MV-4-11 (cell line): ENCODE measurements around the gene VWF.
"Not testable (repeated sequence)": the region's sequence is repeated elsewhere in the genome, so short reads cannot be mapped to it uniquely, and the experiment has no call there.

ENCODE experiments used
- DNase-seq: peaks from one replicate; lab custom pipeline; 2025; lab: John Stamatoyannopoulos, UW

Gene VWF

DNA sequence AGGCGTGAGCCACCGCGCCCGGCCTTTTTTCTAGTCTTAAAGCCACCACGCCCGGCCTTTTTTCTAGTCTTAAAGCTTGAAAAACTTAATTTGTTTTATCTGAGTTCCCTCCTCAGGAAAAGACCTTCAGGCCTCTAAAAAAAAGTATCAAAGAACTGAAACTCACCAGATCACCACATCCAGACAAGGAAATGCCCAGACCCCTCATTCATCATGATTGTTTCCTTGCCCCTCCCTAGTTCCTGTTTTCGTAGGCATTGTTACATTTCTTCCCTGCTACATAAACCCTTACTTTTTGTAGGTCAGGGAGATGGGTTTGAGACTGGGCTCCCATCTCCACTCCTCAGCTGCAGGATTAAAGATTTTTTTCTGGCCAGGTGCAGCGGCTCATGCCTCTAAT, 21.1 kb upstream of the VWF start:
- peak; percentile 87 for DNase-seq

DNA sequence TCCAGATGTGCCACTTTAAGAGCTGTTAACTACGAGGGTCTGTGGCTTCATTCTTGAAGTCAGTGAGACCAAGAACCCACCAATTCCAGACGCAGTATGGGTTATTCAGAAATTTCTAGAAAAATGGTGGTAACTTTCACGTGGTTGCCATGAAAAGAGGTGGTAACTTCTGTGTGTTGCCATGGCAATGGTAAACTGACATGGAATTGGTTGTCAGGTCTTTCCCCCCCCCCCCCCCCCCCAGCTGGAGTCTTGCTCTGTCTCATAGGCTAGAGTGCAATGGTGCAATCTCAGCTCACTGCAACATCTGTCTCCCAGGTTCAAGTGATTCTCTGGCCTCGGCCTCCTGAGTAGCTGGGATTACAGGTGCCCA, 18.8 kb upstream of the VWF start:
- no peak for DNase-seq

DNA sequence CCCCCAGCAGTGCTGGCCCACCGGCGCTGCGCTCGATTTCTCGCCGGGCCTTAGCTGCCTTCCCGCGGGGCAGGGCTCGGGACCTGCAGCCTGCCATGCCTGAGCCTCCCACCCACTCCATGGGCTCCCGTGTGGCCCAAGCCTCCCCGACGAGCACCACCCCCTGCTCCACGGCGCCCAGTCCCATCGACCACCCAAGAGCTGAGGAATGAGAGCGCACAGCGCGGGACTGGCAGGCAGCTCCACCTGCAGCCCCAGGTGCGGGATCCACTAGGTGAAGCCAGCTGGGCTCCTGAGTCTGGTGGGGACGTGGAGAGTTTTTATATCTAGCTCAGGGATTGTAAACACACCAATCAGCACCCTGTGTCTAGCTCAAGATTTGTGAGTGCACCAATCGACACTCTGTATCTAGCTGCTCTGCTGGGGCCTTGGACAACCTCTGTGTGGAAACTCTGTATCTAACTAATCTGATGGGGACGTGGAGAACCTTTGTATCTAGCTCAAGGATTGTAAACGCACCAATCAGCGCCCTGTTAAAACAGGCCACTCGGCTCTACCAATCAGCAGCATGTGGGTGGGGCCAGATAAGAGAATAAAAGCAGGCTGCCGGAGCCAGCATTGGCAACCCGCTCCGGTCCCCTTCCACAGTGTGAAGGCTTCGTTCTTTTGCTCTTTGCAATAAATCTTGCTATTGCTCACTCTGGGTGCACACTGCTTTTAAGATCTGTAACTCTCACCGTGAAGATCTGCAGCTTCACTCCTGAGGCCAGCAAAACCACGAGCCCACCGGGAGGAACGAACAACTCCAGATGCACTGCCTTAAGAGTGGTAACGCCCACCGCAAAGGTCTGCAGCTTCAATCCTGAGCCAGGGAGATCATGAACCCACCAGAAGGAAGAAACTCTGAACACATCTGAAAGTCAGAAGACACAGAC, 18.2 kb upstream of the VWF start:
- not testable (repeated sequence) for DNase-seq

DNA sequence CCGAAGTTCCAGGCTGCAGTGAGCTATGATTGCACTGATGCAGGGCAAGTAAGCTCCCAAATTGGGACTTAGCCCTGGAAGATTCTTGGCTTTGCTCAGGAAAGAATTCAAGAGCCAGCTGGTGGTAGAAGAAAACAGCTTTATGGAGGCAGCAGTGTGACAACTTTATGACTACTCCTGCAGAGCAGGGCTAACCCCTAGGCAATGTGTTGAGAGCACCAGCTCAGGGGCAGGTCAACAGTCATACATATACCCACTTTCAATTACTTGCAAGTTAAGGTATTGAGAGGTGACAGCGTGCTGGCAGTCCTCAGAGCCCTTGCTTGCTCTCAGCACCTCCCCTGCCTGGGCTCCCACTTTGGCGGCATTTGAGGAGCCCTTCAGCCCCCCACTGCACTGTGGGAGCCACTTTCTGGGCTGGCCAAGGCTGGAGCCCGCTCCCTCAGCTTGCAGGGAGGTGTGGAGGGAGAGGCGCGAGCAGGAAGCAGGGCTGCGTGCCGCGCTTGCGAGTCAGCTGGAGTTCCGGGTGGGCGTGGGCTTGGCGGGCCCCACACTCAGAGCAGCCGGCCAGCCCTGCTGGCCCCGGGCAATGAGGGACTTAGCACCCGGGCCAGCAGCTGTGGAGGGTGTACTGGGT, 17.4 kb upstream of the VWF start:
- DNase-seq = not testable (repeated sequence)

DNA sequence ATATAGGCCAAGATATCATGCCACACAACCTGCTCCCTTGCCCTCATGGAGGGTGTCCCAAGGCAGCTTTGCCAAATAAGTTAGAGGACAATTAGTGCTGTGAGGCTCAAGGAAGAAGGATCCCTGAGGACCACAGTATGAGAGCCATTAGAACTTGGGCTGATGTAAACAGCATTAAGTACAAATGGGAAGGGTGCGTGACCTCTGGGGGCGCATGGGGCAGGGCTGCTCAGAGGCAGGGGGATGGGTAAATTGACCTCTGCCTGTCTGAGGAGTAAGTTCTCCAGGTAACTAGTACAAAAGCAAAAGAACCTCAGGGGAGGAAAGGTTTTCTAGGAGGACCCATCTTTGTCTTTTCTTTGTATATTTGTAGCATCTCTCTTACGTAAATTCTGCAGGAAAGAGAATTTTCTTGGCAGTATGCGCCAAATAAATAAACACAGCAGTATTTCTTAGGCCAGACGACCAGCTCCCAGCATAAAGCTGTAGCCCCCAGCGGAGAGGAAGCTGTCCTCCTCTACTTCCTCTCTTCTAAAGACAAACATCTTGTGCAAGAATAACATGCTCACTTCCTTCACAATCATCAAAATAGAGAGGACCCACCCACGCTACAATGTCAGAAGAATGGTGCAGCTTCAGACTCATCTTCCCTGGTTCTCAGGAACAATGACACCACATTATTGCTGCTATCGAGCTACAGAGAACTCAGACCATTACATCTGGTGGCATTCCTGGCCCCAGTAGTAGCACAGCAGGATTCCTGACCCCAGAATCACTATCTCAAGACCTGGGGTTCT, 16.4 kb upstream of the VWF start:
- DNase-seq = peak; percentile 90

DNA sequence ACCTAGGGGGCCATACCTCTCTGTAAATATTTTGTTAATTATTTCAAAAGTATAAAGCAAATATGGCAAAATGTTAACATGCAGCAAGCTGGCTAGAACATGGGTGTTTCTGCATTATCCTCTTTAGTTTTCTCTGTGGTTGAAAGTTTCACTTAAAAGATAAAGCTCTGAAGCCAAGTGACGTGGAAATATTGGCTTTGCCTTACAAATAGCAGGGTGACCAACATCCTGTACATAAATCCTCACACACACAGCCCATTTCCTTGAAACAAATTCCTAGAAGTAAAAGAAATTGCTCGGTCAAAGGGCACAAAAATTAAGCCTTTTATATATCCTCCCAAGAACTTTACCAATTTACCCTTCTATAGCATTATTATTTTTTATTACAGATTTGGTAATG, 10.6 kb upstream of the VWF start:
- DNase-seq = peak; percentile 79

DNA sequence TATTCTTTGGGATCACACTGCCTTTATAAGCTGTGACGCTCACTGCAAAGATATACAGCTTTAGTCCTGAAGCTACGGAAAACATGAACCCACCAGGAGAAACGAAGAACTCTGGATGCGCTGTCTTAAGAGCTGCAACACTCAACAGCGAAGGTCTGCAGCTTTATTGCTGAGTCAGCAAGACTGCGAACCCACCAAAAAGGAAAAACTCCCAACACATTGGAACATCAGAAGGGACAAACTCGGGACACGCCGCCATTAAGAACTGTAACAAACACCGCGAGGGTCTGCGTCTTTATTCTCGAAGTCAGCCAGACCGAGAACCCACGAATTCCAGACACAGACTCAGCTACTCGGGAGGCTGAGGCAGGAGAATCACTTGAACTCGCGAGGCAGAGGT, 9.2 kb upstream of the VWF start:
- DNase-seq = no peak

DNA sequence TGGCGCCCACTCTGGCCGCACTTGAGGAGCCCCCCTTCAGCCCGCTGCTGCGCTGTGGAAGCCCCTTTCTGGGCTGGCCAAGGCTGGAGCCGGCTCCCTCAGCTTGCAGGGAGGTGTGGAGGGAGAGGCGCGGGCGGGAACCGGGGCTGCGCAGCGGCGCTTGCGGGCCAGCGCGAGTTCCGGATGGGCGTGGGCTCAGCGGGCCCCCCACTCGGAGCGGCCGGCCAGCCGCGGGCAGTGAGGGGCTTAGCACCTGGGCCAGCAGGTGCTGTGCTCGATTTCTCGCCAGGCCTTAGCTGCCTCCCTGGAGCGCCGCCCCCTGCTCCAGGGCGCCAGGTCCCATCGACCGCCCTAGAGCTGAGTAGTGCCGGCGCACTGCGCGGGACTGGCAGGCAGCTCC, 8.0 kb upstream of the VWF start:
- DNase-seq = no peak

DNA sequence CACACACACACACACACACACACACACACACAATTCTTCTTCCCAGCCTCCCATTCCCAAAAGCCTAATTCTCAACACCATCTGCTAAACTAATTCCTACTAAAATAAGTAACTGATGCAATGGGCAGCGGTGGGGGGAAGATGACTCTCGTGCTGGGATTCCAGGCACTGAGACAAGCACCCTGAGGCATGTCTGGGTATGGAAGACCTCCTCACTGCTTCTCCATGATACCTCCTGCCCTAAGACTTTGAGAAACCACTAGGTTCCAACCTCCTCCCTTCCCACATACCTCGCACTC, 789 bp upstream of the VWF start:
- no peak for DNase-seq

DNA sequence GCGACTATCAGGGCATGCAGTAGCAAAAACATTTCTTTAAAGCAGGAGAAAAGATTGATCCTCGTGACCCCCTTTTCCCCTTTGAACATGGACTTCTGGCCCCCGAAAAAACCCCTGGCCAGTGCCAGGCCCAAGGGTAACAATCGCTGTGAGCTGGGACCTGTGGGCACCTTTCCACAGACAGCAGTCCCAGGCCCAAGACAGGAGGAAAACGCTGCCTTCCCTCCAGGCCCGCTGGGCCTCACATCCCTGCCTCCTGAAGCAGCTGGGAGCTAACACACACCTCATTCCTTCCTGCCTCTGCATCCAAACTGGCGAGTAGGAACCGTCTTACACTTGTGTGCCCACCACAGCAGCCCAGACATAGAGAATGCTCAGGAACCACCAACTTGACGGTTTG, 1.2 kb downstream of the VWF start:
- no peak for DNase-seq

DNA sequence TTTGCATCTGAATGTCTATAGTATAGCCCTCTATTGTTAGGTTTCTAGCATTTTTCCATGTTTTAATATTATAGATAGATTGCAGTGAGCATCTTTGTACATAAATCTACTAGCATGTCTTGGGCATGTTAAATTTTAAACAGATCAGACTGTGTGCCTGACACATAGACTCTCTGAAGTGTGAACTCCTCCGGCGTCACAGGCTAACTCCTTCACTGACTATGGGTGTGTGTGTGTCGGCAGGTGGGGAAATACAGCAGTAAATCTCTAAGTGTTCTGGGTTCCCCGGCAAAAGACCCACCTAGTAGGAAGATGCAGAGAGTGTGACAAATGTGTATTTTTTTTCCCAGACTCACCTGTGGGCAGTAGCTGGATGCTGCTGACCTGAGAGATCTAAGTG, 2.3 kb downstream of the VWF start:
- no peak for DNase-seq

DNA sequence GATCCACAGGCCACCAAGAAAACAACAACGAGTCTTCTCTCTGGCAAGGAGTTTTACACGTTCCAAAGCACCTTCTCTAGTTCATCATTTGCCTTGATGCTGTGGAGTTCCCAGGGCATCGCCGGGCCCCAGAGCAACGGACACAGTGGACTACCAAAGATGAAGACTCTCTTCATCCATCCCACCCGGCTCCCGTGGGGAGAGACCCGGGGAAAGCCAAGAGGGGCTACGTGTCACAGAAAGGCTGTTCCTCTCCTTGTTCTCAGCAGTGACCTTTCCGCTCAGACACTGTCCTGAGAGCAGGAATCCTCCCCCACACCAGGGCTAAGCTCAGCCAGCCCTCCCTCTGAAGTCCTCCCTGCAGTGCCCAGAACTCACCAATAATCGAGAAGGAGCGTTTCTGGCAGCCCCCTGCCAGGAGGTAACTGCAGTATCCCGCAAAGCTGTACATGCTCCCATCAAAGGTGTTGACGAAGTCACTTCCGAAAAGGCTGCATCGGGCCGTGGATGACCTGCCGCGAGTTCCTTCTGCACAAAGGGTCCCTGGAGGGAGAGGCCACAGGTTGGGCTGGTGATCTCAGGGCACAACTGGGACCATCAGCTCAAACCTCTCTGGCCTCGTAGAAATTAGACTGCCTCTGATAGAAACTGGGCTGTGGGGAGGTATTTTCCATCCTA, 3.5 kb downstream of the VWF start:
- no peak for DNase-seq

DNA sequence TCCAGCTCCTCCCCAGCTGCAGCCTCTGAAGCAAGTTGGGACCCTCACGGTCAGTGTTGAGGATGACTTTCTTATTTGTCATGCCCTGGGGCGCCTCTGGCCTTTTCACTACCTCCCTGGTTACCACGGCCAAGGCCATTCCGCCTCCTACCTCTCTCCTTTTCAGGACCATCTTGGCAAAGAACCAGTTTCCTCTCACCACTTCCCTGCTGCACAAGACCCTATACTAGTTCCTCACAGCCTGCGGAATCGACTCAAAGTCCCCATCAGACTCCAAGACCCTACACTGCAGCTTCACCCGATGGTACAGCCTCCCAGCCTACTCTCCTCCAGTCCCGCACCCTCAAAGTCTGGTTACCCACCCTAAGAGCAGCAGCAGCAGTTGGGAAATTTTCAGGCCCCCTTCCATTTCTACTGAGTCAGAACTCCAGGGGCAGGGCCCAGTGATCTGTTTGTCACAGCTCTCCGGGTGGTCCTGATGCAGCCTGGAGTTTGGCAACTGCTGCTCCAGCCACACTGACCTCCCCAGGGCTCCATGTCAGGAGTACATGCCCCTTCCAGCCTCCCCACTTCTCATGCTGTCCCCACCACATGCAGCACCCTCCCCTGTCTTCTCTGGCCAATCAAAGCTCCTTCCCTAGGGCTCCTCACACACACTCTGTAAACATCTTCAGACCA, 5.4 kb downstream of the VWF start:
- DNase-seq = no peak

DNA sequence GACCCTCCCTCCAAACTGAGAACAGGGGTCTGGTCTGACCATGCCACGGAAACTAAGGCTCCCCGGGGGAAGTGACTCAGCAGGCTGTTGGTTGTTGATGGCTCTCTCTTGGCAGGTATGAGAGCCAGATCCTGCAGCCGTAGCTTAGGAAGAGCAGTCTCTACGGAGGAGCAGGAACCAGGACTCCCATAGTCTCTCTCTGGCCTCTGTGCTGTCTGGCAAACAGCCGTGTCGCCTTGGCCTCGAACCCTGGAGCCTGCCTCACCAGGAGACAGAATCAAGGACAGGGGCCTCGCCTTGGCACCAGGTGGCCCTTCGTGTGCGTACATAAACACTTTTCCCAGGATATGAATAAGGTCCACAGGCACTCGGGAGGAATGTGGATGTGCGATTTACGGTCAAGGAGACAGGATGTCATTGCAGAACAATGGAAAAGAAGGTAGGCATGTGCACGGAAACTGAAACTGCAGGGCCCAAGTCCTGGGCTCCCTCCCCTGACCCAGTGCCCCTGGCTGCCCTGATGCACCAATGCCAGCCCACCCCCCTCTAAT, 7.9 kb downstream of the VWF start:
- DNase-seq = no peak

DNA sequence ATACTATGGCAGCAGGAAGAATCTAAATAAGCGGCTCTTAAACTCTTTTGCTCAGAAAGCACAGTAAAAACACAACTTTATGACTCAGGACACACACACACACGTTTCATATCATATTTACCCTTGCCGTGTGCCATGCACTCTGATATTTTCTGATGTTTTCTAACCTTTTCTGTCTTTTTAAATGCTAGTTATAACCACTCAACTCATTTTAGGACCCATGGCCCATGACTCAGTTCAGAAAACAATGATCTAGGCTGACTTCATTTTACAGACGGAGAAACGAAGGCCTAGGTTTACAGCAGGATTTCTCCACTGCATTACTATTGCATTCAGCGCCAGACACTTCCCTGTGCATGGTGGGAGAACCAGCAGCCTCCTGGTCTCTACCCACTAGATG, 9.1 kb downstream of the VWF start:
- no peak for DNase-seq

DNA sequence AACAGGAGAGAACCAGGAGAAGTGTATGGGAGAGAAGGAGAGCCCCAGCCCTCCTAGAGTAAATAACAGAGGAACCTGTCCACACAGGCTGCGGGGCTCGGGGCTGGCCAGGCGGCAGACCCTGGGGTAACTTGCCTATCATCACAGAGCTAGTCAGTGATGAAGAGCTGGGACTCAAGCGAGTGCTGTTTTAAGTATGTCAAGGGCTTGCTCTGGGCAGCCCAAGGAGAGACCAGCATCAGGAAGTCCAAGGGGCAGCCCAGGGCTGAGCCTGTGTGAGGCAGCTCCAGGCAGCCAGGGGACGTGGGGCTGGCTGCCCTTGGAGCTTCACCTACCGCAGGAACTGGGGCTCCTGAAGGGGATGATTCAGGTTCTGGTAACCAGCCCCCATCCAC, 10.0 kb downstream of the VWF start:
- DNase-seq = no peak

DNA sequence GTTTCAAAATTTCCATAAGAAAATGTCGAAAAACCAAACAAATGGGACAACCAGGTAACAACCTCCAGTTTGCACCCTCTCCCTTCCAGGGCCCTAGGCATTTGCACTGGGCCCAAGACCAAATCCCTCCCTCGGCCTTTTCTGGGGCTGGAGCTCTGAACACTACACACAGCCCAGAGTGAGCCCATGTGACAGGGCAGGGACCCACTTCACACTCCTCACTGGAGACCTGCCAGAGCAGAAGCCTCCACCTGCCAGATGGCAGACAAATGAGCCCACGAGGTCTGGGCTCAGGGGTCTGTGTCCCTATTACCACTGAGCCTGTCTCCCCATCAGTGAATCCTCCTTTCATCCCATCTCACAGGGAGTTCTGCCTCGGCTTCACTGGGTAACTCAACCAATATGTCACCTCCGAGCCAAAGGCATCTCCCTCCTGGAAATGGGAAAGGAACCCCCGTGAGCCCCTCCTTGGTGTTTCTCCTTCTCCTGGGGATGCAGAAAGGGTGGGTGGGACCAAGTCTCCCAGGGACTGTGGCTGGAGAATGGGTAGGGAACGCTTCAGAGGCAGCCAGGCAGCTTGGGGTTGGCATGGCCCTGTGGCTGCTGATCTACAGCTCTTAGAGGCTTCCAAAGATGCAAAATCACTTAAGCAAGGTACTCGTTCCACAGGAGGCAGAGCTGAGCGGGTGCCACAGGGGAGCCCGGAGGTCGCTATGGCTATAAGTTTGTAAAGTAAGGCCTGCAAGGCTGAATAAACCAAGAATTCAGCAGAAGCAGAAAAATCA, 10.6 kb downstream of the VWF start:
- DNase-seq = no peak

DNA sequence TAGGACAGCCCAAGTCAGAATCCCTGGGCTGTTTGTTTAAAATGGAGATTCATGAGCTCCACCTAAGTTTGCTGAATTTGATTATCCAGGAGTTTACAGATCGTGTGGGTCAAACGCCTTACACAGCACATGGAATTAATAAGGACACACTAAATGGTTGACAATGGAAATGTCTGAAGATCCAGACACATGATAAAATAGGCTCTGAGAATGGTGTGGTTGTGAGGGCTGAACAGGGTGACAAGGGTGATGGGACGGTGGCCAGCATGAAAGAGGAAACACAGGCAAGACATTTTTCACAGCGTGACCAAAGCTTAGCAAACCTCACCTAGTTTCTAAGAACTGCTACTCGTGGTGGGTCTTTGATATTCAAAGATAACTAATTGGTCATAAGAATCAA, 12.5 kb downstream of the VWF start:
- peak; percentile 8 for DNase-seq

DNA sequence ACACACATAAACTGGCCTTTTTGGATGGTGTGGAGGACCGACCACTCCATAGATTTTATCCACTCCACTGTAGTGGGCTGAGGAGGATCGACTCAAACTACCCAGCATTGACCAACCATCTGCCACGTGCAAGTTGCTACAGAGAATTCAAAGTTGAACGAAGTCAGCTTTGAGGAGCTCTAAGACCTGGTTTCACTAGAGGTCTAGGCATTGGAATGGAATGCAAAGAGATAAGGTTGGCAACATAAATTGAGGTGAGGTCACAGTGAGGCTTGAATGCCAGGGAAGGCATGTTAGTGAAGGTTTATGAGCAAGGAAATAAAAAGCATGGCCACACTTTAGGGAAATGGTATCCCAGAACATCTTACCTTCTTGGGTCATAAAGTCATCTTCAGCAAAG, 14.5 kb downstream of the VWF start:
- no peak for DNase-seq

DNA sequence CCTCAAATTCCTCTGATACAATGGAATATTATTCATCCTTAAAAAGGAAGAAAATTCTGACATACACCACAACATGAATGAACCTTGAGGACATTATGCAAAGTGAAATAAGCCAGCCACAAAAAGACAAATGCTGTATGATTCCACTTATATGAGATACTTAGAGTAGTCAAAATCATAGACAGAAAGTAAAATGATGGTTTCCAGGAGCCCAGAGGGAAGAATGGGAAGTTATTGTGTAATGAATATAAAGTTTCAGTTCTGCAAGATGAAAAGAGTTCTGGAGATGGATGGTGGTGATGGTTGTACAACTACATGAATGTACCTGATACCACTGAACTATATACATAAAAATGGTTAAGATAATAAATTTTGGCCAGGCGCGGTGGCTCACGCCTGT, 18.3 kb downstream of the VWF start:
- DNase-seq = peak; percentile 80

DNA sequence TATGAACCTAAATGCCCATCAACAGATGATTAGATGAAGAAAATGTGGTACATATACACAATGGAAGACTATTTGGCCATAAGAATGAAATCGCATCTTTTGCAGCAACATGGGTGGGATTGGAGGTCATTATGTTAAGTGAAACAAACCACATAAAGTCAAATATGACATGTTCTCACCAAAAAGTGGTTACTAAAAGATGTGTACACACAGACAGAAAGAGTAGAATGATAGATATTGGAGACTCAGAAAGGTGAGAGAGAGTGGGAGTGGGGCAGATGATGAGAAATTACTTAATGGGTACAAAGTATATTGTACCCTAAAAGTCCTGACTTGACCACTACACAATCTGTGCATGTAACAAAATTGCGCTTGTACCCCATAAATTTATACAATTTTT, 19.6 kb downstream of the VWF start:
- DNase-seq = no peak
